CD4-positive, alpha-beta T cell (primary cell): ENCODE measurements around the gene METTL9. TPM values are rescaled to one million over a fixed set of nuclear protein-coding genes. Genes with fewer than 3 reads are reported as not detected.

Experiments used
- ATAC-seq: fragments of 200-7000 bp; cut with Tn5 transposase; one replicate; pipeline ENCODE4 v1.10.0; 2022; ENCODE audit warnings: mild to moderate bottlenecking; ENCODE audit not compliant: poor library complexity
- CTCF ChIA-PET: fragments of 350-600 bp; sonication (Branson Sonifier 250); formaldehyde crosslinking; loops from one replicate; lab custom pipeline; 2021; ENCODE audit warnings: antibody characterized with exemption, inconsistent platforms; lab: Charles Lee
- POLR2A ChIA-PET: fragments of 350-600 bp; sonication (Branson Sonifier 250); formaldehyde crosslinking; loops from one replicate; lab custom pipeline; 2021; ENCODE audit warnings: antibody characterized with exemption, inconsistent platforms; lab: Charles Lee
- DNase-seq, 14 experiments: peaks; one replicate each; pipeline ENCODE4 v3.0.0-alpha.2; 2013 to 2020; ENCODE audit warnings: mixed read lengths in 2 of 14
- H3K27ac ChIP-seq, 2 donors: one replicate each; pipeline versions ENCODE4 v1.5.1 to v1.7.0; 2013; ENCODE audit warnings: low read length in 2 of 2, low read depth in 1 of 2, mild to moderate bottlenecking in 1 of 2
- H3K27me3 ChIP-seq, 2 experiments: 1 replicate in 1 of 2; 2 replicates in 1 of 2; pipeline versions ENCODE4 v1.6.1 to v1.7.0; 2013; ENCODE audit warnings: low read length in 2 of 2, control low read depth in 1 of 2, mild to moderate bottlenecking in 1 of 2, moderate library complexity in 1 of 2; ENCODE audit not compliant: insufficient read depth in 2 of 2, control insufficient read depth in 1 of 2
- H3K36me3 ChIP-seq: one replicate; pipeline ENCODE4 v1.6.1; 2013; ENCODE audit warnings: low read length, control low read depth; ENCODE audit not compliant: insufficient read depth
- H3K4me1 ChIP-seq: one replicate; pipeline ENCODE4 v1.6.1; 2013; ENCODE audit warnings: low read length, control low read depth; ENCODE audit not compliant: insufficient read depth
- H3K4me3 ChIP-seq: one replicate; pipeline ENCODE4 v1.5.1; 2013; ENCODE audit warnings: mild to moderate bottlenecking, low read length, moderate library complexity
- H3K9me3 ChIP-seq, 2 experiments: 1 replicate in 1 of 2; 2 replicates in 1 of 2; pipeline versions ENCODE4 v1.6.1 to v1.7.0; 2013; ENCODE audit warnings: low read length in 2 of 2, mild to moderate bottlenecking in 2 of 2, control low read depth in 1 of 2, moderate library complexity in 1 of 2; ENCODE audit not compliant: control insufficient read depth in 1 of 2, insufficient read depth in 1 of 2
- H3K27ac Mint-ChIP-seq: one replicate; pipeline ENCODE4 v1.8.0; 2020; ENCODE audit warnings: mixed read lengths
- H3K27me3 Mint-ChIP-seq: one replicate; pipeline ENCODE4 v1.8.0; 2021; ENCODE audit warnings: mixed read lengths
- H3K36me3 Mint-ChIP-seq: one replicate; pipeline ENCODE4 v1.8.0; 2021; ENCODE audit warnings: low read depth, mixed read lengths
- H3K4me1 Mint-ChIP-seq: one replicate; pipeline ENCODE4 v1.8.0; 2021; ENCODE audit warnings: low read depth, mixed read lengths
- H3K4me3 Mint-ChIP-seq: one replicate; pipeline ENCODE4 v1.8.0; 2020; ENCODE audit warnings: mild to moderate bottlenecking, mixed read lengths
- H3K9me3 Mint-ChIP-seq: one replicate; pipeline ENCODE4 v1.8.0; 2020; ENCODE audit warnings: mixed read lengths
- CTCF ChIP-seq: fragments of 200-600 bp; IDR thresholded peaks from one replicate; pipeline ENCODE4 v1.8.0; 2022; ENCODE audit warnings: antibody characterized with exemption, mild to moderate bottlenecking
- intact Hi-C, 2 experiments: fragments of 100-400 bp; cut with DNase I in 1 of 2; cut with micrococcal nuclease in 1 of 2; formaldehyde crosslinking; loops; one replicate each; pipeline versions ENCODE4 v1.15.1 to v1.9.0; 2023 to 2025; cut with DNase I, micrococcal nuclease
- total RNA-seq, 174 experiments: library from RNA in 2 of 174; stranded (reverse) in 2 of 174; gene quantifications; one replicate each; pipeline ENCODE4 v1.2.3 and lab custom pipeline; 2021 to 2026

Gene METTL9
- total RNA-seq, 2 experiments from 2014 or later, result 78.4 to 86.7 TPM

DNA sequence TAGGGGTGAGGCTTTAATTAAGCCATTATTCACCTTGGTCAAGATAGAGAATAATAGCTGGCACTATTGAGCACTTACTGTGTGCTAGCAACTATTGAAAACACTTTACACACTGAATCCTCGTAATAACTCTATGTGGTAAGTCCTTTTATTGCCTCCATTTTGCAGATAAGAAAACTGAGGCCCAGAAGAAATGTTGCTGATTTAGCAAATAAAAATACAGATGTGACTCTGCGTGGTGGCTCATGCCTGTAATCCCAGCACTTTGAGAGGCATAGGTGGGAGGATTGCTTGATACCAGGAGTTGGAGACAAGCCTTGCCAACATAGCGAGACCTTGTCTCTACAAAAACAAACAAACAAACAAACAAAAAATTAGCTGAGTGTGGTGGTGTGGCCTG lies 83.8 kb downstream of the METTL9 start:
- Histone ChIP-seq H3K36me3 (no peaks in the 10 kb centered on the region), H3K4me1 (peaks cover 4% of the 10 kb centered on the region), H3K27me3 (peaks cover 0 to 2% of the 10 kb centered on the region in 2 experiments), H3K4me3 (no peak overlapping the region), H3K9me3 (no peaks in the 10 kb centered on the region), H3K27ac (no peak overlapping the region)
- TF ChIP-seq CTCF, result no peak
- Mint-ChIP-seq H3K36me3 (no peaks in the 10 kb centered on the region), H3K27ac (no peak overlapping the region), H3K27me3 (peaks cover 15% of the 10 kb centered on the region), H3K4me3 (no peak overlapping the region), H3K9me3 (no peaks in the 10 kb centered on the region), H3K4me1 (no peaks in the 10 kb centered on the region)
- ChIA-PET POLR2A (no interaction called here), CTCF (interaction anchor here (1.8 kb wide), 1 partner anchor 26 kb away, joined by 5 read pairs; no protein-coding TSS in a partner anchor)
- DNase-seq (no peak), ATAC-seq (no peak)
- intact Hi-C loops, result no loop called here

DNA sequence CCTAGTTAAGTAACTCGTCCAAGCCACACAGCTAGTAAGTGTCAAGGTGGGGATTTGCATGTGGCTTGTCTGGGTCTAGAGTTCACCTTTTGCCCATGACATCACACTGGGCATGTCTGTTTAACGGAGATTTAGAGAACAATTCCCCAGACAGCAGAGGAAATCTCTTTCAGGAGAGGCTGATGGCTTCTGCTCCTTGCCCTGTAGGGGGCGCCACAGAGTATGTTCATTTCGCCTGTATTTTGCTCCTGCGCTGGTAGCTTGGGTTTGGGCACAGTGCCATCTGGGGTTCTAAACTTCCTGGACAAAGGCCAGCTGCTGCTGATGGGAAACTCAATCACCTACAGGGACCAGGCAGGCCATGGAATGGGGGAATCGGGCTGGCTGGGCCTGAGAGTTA lies 84.8 kb downstream of the METTL9 start:
- Mint-ChIP-seq H3K27me3 (peaks cover 13% of the 10 kb centered on the region), H3K36me3 (no peaks in the 10 kb centered on the region), H3K27ac (no peak overlapping the region), H3K9me3 (no peaks in the 10 kb centered on the region), H3K4me3 (no peak overlapping the region), H3K4me1 (no peaks in the 10 kb centered on the region)
- H3K36me3 ChIP-seq, result no peaks in the 10 kb centered on the region
- H3K4me1 ChIP-seq, result peaks cover 4% of the 10 kb centered on the region
- TF ChIP-seq CTCF, result peak; percentile 56
- intact Hi-C loops, result no loop called here
- no peaks in the 10 kb centered on the region for H3K9me3 ChIP-seq
- peak in 11 of 14 experiments; percentile 6 to 61 (median 17) for DNase-seq
- H3K27me3 ChIP-seq, result peaks cover 0 to 2% of the 10 kb centered on the region in 2 experiments
- H3K4me3 ChIP-seq, result no peak overlapping the region
- H3K27ac ChIP-seq, result no peak overlapping the region
- POLR2A ChIA-PET, result no interaction called here
- ATAC-seq, result no peak
- CTCF ChIA-PET, result interaction anchor here (0.6 to 1.8 kb wide), 4 partner anchors 23 to 118 kb away, joined by 3 to 5 read pairs (median 3); no protein-coding TSS in a partner anchor

- ChIA-PET POLR2A (no interaction called here), CTCF (no interaction called here)
- no peak for DNase-seq
- Histone ChIP-seq H3K27me3 (peaks cover 0 to 2% of the 10 kb centered on the region in 2 experiments), H3K4me3 (no peak overlapping the region), H3K9me3 (no peaks in the 10 kb centered on the region), H3K27ac (no peak overlapping the region), H3K36me3 (no peaks in the 10 kb centered on the region), H3K4me1 (peaks cover 4% of the 10 kb centered on the region)
- Mint-ChIP-seq H3K36me3 (no peaks in the 10 kb centered on the region), H3K4me3 (no peak overlapping the region), H3K4me1 (no peaks in the 10 kb centered on the region), H3K9me3 (no peaks in the 10 kb centered on the region), H3K27ac (no peak overlapping the region), H3K27me3 (peaks cover 15% of the 10 kb centered on the region)
- intact Hi-C loops, result no loop called here
- no peak for ATAC-seq
- TF ChIP-seq CTCF, result no peak
Measured at GRCh38 chr16:21685034-21685455, 85.7 kb downstream of the METTL9 start.
